Progenitor cell of endocrine pancreas (in vitro differentiated cells): ENCODE measurements around the gene EEF1AKMT1. TPM values are rescaled to one million over a fixed set of nuclear protein-coding genes. Genes with fewer than 3 reads are reported as not detected.

Source experiments
- DNase-seq: peaks from one replicate; pipeline ENCODE4 v3.0.0; 2021; ENCODE audit warnings: low spot score; ENCODE audit not compliant: unreplicated experiment
- H3K27ac Mint-ChIP-seq: 2 replicates; pipeline ENCODE4 v1.8.0; 2021; ENCODE audit warnings: mild to moderate bottlenecking, moderate library complexity, mixed read lengths
- H3K27me3 Mint-ChIP-seq: 2 replicates; pipeline ENCODE4 v1.8.0; 2021; ENCODE audit warnings: mixed read lengths
- H3K36me3 Mint-ChIP-seq: 2 replicates; pipeline ENCODE4 v1.8.0; 2022; ENCODE audit warnings: mixed read lengths; ENCODE audit not compliant: insufficient read depth
- H3K4me1 Mint-ChIP-seq: 2 replicates; pipeline ENCODE4 v1.8.0; 2021; ENCODE audit warnings: low read depth, mixed read lengths
- H3K4me3 Mint-ChIP-seq: 2 replicates; pipeline ENCODE4 v1.8.0; 2021; ENCODE audit warnings: low read depth, mild to moderate bottlenecking, moderate library complexity, mixed read lengths
- H3K9me3 Mint-ChIP-seq: 2 replicates; pipeline ENCODE4 v1.8.0; 2021; ENCODE audit warnings: low read depth, mixed read lengths
- total RNA-seq: library from RNA; stranded (reverse); gene quantifications from 2 replicates; pipeline ENCODE4 v1.2.1, GENCODE V29; 2021
- TF ChIP-seq, protein P1 (sequence below): fragments of 200-600 bp; sonication (generic); IDR thresholded peaks from one replicate; pipeline ENCODE4 v1.5.0; 2021; ENCODE audit warnings: antibody characterized with exemption, mild to moderate bottlenecking; ENCODE audit not compliant: unreplicated experiment

EEF1AKMT1 gene
- total RNA-seq, 1 donor from 2014 or later = 12.9 TPM

DNA sequence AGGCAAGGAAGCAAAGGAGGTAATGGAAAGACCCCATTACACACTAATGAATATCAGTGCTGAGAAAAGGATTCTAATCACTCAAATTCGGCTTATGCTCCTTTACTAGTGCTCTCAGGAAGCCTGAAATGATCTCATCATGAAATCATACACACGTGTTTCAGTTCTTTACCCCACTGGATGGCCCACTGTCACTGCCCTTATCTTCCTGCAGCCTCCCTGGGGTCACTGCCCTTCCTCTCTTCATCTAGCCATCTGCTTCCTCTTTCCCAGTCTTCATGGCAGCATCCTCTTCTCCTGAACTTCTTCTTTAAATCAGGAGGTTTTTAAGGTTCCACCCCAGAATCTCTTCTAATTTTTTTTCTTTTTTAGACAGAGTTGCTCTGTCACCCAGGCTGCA is 27.9 kb upstream of the EEF1AKMT1 start:
- Mint-ChIP-seq H3K36me3 (peaks cover 3% of the 10 kb centered on the region), H3K4me1 (no peaks in the 10 kb centered on the region), H3K27me3 (no peaks in the 10 kb centered on the region), H3K4me3 (no peak overlapping the region), H3K27ac (no peak overlapping the region), H3K9me3 (no peaks in the 10 kb centered on the region)
- no peak for DNase-seq
- TF ChIP-seq, protein P1, sequence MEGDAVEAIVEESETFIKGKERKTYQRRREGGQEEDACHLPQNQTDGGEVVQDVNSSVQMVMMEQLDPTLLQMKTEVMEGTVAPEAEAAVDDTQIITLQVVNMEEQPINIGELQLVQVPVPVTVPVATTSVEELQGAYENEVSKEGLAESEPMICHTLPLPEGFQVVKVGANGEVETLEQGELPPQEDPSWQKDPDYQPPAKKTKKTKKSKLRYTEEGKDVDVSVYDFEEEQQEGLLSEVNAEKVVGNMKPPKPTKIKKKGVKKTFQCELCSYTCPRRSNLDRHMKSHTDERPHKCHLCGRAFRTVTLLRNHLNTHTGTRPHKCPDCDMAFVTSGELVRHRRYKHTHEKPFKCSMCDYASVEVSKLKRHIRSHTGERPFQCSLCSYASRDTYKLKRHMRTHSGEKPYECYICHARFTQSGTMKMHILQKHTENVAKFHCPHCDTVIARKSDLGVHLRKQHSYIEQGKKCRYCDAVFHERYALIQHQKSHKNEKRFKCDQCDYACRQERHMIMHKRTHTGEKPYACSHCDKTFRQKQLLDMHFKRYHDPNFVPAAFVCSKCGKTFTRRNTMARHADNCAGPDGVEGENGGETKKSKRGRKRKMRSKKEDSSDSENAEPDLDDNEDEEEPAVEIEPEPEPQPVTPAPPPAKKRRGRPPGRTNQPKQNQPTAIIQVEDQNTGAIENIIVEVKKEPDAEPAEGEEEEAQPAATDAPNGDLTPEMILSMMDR = no peak

DNA sequence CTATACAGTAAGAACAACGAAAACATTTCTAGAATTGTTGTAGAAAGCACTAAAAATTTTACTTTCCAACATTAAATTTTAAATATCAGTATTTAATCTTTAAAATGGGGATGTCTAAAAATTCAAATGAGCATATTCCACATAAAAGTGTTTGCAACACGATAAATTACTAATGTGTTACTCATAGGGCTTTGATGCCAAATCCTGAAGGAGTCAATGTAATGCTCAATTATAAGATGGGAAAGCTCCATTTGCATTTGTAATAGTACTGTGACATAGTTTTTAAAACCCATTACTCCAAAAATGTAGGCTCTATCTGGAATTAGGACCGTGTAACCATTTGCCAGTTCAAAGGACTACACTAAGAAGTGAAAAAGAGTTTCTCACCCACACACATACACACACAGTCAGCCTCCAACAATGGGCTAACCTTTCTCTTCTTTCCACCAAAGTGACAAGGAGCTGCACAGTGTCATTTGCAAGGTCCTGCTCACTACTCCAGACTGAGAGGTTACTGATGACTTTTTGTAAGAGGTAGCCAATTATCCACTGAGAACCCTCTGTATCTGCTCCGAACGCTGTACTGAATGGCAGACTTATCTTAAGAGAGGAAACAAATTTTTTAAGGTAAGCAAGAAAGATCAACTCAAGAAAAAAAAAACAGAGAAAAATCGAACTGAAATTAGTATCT is 26.1 kb upstream of the EEF1AKMT1 start:
- no peaks in the 10 kb centered on the region for H3K27me3 Mint-ChIP-seq
- H3K4me1 Mint-ChIP-seq = no peaks in the 10 kb centered on the region
- no peak overlapping the region for H3K4me3 Mint-ChIP-seq
- no peak for DNase-seq
- no peaks in the 10 kb centered on the region for H3K9me3 Mint-ChIP-seq
- H3K36me3 Mint-ChIP-seq = peaks cover 3% of the 10 kb centered on the region
- no peak overlapping the region for H3K27ac Mint-ChIP-seq
- TF ChIP-seq, protein P1 = no peak

DNA sequence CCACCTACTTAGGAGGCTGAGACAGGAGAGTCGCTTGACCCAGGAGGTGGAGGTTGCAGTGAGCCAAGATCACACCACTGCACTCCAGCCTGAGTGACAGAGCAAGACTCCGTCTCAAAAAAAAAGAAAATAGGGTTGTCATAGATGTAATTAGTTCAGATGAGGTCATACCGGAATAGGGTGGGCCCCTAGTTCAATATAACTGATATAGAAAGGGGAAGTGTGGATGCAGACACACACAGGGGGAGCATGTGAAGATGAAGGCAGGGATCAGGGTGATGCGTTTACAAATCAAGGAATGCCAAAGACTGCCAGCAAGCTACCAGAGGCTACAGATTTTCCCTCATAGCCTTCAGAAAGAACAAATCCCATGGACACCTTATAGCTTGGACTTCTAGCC is 24.3 kb upstream of the EEF1AKMT1 start:
- TF ChIP-seq, protein P1 = no peak
- Mint-ChIP-seq H3K4me1 (peaks cover 3% of the 10 kb centered on the region), H3K27me3 (no peaks in the 10 kb centered on the region), H3K36me3 (peaks cover 10% of the 10 kb centered on the region), H3K27ac (no peak overlapping the region), H3K9me3 (no peaks in the 10 kb centered on the region), H3K4me3 (no peak overlapping the region)
- no peak for DNase-seq

DNA sequence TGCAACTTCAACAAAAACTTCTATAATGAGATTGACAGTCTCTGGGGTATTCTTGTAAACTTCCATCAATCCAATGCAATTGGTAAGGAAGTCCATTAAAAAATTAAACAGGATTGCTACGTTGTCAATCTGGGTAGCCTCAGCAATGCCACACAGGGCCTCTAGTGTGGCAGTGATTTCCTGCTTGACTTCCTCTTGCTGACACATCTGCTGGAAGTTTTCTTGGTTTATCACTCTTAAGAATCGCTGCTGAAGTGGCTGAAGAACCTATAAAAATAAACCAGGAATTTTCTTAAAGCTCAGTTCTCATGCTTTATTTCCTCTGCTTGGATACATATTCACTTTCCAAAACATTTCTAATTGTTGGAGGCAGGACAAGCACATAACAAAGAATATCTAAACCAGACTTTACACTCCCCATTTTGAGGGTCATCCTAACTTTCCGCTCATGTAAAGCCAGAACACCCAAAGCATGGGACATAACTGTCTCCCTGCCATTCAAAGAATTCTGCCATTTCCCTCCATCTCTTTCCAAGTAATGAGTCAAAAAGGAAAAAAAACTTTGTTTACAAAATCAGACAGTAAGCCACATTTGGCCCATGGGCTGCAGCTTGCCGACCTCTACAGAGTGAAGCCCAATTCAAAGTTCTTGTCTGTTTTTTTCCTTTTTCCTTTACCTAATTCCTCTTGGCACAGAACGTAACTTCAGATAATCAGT is 23.2 kb upstream of the EEF1AKMT1 start:
- no peak for DNase-seq
- Mint-ChIP-seq H3K4me1 (peaks cover 3% of the 10 kb centered on the region), H3K9me3 (no peaks in the 10 kb centered on the region), H3K36me3 (peaks cover 10% of the 10 kb centered on the region), H3K27me3 (no peaks in the 10 kb centered on the region), H3K27ac (no peak overlapping the region), H3K4me3 (no peak overlapping the region)
- TF ChIP-seq, protein P1 = no peak

DNA sequence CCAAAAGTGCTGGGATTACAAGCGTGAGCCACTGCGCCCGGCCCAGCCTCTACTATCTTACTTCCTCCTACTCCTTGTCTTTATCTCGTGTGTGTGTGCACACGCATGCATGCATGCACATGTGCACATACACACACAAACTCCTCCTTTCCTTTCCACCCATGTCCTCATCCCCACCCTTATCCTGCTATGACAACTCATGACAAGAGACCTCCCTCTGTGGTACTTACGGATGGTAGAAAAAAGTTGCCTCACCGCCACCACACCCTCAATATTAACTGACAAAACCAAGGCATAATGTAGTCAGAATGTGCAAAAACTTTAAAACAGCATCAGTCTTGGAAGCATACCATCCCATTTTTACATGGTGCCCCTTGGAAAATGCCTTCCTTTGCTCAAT is 15.9 kb upstream of the EEF1AKMT1 start:
- TF ChIP-seq, protein P1 = no peak
- Mint-ChIP-seq H3K4me1 (peaks cover 16% of the 10 kb centered on the region), H3K4me3 (no peak overlapping the region), H3K27ac (no peak overlapping the region), H3K9me3 (peaks cover 3% of the 10 kb centered on the region), H3K36me3 (peaks cover 22% of the 10 kb centered on the region), H3K27me3 (no peaks in the 10 kb centered on the region)
- DNase-seq = no peak
